ENCODE data around the gene JAZF1.
"Not testable (repeated sequence)": the region's sequence is repeated elsewhere in the genome, so short reads cannot be mapped to it uniquely, and the experiment has no call there.

The JAZF1 gene

DNA sequence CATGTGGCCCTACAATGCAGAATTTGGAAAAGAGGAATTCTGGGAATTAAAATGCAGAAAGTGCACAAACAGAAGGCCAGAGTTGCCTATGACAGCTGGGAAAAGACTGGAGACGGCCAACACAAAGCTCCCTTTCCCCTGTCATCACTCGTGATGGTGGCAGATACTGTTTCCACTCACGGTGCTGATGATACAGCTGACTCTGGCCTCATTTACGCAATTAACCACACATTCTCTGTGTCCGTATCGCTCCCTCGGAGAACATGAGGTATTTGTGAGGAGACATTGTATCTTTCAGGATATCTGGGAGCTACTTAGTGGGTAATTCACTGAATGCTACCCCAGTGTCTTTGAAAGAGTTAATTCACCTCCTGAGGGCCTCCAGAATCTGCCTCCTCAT, 267.8 kb downstream of the JAZF1 start:
- DNase-seq (ENCODE audit: low read depth in 3 of 3), result no peak

GRCh38 chr7:27911920-27912319, 268.7 kb downstream of the JAZF1 start:
- no peak for DNase-seq (ENCODE audit: low read depth in 3 of 3)

- no peak for DNase-seq (ENCODE audit: low read depth in 3 of 3)
Observed at GRCh38 chr7:27910326-27910725, 270.3 kb downstream of the JAZF1 start.

GRCh38 chr7:27908534-27909165, 271.9 kb downstream of the JAZF1 start:
- DNase-seq (ENCODE audit: low read depth in 3 of 3), result no peak

DNA sequence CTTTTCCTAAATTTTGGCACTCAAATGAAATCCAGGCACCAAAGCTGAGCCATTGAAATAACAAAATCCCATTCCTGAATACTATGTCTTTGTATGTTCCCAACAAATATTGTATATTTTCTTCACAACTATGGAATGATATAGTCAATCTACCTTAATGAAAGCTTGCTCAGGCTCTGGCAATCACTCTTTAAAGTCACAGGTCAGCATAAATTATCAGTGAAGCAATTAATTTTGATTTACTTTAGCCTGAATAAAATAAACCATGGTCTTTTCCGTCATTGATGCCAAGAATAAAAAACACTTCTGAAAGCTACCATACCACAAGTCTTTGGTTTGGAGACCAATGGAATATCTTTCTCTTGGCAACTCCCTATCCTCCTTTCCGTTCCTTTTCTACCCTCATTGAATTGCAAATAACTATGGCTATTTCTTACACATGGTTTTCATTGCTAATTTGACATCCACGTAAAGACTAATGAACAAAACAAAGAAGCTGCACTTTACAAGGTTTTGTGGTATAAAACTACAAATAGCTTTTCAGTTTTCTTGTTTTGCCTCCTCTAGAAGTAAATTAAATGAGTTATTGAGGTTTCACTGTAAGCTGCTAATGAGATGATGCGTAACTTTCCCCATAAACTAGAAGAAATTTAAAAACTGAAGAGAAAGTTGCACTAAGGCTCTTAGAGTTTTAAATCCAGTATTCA, 274.1 kb downstream of the JAZF1 start:
- no peak for DNase-seq (ENCODE audit: low read depth in 3 of 3)

GRCh38 chr7:27905951-27906350, 274.6 kb downstream of the JAZF1 start:
- no peak for DNase-seq (ENCODE audit: low read depth in 3 of 3)

DNA sequence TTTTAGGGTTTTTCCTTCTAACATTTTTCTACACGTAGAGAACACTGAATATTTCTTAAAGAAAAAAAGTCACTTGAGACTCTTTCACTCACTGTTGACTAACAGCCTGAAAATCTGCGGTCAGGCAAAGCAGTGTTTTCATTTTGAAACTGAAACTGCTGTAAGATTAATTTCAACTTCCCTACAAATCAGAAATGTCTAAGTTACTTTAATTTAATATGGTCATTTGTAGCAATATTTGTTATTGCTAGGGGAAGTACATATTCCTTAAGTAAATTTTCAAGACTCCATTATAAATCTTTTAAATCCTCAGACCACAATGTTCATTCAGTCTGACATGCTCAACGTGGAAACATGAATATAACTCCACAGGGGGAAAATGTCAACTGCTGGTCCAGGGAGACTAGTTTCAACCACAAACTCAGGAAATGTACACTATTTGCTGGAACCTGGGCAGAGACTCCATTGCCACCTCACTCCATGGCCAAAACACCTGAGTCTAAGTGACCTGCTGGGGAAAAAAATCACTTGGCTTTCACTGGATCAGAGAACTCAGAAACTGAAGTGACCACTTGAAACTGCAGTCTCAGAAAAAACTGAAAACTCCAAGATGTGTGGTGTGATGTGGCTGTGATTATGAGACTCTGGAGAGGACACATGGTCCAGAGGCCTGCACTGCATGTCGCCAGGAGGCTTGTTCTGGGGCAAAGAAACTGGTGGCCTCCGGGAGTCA, 279.4 kb downstream of the JAZF1 start:
- no peak for DNase-seq (ENCODE audit: low read depth in 3 of 3)

DNA sequence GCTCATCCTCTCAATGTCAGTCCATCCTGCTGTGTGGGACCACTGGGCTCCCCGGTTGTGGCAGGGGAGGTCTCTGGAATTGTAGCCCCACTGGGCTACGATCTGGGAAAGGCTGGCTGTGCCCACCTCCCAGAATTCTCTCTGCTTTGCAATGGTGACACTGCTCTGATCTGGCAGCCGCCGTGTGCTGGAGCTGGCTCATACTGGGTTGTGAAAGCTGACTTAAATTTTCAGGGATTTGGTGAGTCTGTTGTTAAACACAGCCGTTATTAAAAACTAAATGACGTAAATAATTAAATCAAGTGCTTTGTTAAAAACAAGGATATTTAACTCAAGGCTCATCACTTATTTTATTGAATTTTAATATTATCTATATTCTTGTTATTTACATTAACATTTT, 280.6 kb downstream of the JAZF1 start:
- DNase-seq (ENCODE audit: low read depth in 3 of 3), result no peak

DNA sequence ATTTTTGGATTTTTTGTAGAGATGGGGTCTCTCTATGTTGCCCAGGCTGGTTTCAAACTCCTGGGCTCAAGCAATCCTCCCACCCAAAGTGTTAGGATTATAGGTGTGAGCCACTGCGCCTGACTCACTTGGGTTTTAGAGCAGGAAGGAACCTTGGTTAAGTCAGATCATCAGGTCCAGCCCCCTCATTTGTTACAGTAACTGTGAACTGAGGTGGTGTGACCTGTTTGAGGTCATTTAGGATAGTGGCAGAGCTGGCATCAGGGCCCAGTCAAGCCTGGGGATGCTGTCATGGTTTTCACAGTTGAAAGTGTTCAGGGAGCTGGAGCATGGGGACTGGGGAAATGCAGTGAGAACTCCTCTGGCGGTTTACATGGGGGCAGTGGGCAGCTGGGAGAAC, 281.0 kb downstream of the JAZF1 start:
- no peak for DNase-seq (ENCODE audit: low read depth in 3 of 3)

GRCh38 chr7:27897441-27897847, 283.2 kb downstream of the JAZF1 start:
- no peak for DNase-seq (ENCODE audit: low read depth in 3 of 3)

DNA sequence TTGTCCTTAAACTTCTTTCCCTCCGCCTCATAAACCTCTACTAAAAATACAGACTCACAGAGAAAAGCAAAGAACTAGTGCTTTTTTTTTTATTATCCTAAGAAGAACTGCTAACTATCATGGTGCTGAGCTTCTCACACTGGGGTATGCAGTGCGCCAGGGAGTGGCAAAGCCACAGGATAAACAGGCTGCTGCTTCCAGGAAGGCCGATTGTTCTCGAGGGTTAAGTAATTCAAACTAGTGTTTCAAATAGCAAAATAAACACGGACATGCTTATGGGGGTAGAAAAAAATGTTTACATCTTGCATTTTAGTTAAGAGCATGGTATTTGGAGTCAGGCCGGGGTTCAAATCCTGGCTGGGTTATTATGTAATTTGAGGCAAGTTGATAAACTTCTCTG, 283.6 kb downstream of the JAZF1 start:
- no peak for DNase-seq (ENCODE audit: low read depth in 3 of 3)

DNA sequence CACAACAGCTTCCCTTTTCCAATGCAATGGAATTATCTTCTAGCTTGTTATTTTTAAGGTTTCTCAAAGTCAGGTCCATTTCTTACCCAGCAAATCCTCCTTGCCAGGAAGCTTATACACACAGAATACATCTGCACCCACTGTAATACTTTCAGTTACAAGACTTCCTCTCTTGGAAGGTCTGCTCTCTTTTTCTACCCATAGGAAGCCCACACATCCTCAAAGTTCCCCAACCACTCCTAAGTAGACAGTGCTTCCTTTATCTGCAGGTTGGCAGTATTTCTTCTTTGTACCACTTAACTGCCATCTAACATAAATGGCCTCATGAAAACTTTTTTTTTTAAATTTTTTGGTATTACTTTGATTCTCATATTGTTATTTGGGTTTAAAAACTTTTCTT, 285.0 kb downstream of the JAZF1 start:
- DNase-seq (ENCODE audit: low read depth in 3 of 3), result no peak

GRCh38 chr7:27890205-27890849, 290.3 kb downstream of the JAZF1 start:
- no peak for DNase-seq (ENCODE audit: low read depth in 3 of 3)

GRCh38 chr7:27889800-27890199, 290.8 kb downstream of the JAZF1 start:
- DNase-seq (ENCODE audit: low read depth in 3 of 3), result no peak

DNA sequence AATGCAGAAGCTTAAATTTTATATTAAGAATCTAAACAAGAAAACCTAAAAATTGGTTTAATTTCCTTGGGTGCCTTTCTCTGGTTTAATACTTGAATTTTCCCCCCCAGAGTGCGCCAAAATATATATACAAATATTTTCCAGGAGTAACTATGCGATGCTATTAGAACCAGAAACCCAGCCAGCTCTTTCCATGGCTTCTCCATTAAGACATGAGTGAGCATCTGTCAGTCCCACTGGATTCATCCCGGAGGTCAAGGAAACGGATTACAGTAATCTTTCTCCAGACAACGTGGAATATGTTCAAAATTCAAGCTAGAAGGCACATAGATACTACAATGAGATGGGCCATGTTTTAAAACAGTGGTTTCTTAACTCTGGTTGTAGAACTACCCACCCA, 291.9 kb downstream of the JAZF1 start:
- DNase-seq (ENCODE audit: low read depth in 3 of 3), result no peak

- DNase-seq (ENCODE audit: low read depth in 3 of 3), result not testable (repeated sequence)
Observed at GRCh38 chr7:27886710-27887109, 293.9 kb downstream of the JAZF1 start.

- DNase-seq (ENCODE audit: low read depth in 3 of 3), result no peak
Observed at GRCh38 chr7:27885652-27886051, 294.9 kb downstream of the JAZF1 start.

GRCh38 chr7:27883696-27884095, 296.9 kb downstream of the JAZF1 start:
- DNase-seq (ENCODE audit: low read depth in 3 of 3), result no peak

- DNase-seq (ENCODE audit: low read depth in 3 of 3), result no peak
Observed at GRCh38 chr7:27876756-27877155, 303.8 kb downstream of the JAZF1 start.

DNA sequence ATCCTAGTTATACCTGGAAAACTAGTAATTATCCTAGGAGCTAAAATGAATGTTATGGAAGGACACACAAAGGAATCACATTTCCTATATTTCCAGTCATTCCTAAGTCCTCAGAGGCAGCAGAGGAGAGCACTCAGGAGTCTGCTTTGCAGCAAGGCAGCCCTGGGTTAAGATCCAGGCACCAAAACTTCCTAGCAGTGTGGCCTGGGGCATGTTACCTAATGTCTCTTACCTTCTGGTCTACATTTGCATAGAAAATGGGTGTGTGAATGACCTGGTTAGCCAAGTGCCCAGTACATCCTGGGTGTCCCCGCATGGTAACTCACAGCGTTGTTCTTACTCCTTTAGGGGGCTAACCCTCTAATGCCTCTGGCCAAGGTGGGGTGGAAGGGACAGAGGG, 304.8 kb downstream of the JAZF1 start:
- DNase-seq (ENCODE audit: low read depth in 3 of 3), result no peak

DNA sequence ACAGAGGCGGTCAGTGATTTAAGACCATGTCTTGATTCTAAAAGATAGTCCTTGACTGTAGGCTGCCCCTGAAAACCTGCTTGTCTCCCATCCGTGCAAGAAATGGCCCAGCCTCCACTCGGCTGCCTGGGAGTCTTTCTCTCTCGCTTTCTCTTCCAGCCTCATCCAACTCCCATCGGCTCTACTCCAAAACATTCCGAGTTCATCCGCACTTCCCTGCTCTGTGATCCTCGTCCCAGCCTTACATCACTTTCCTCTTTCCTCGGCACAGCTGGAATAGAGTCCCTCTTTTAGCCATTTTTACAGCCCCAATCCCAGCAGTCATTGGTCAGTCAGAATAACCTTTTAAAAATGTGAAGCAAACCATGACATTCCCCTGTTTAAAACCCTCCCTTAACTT, 305.5 kb downstream of the JAZF1 start:
- DNase-seq (ENCODE audit: low read depth in 3 of 3), result no peak
